Measurements from ENCODE around the gene MFAP2. TPM values are rescaled to one million over a fixed set of nuclear protein-coding genes. Genes with fewer than 3 reads are reported as not detected.

The MFAP2 gene
- total and polyA plus RNA-seq, 2 experiments from 2014 or later, result 129 to 255 TPM

GRCh38 chr1:17024721-17025120, 44.3 kb upstream of the MFAP2 start:
- DNase-seq (ENCODE audit: low spot score), result no peak
- no peak overlapping the region for H3K4me2 ChIP-seq

More at GRCh38 chr1:17024721-17025120, 44.3 kb upstream of the MFAP2 start:
- peaks cover 54% of the 10 kb centered on the region for H3K36me3 ChIP-seq (ENCODE audit: insufficient read depth)
- H2AFZ ChIP-seq, result no peak overlapping the region
- Mint-ChIP-seq H3K4me3 (no peak overlapping the region), H3K36me3 (ENCODE audit: low read depth) (peaks cover 69% of the 10 kb centered on the region), H3K27ac (no peak overlapping the region), H3K4me1 (no peaks in the 10 kb centered on the region), H3K27me3 (ENCODE audit: insufficient read depth, low read depth, poor library complexity) (no peaks in the 10 kb centered on the region), H3K9me3 (no peaks in the 10 kb centered on the region)
- H4K20me1 ChIP-seq (replicated peaks; ENCODE audit: insufficient read depth), result peaks cover 10% of the 10 kb centered on the region
- H3K4me1 ChIP-seq (ENCODE audit: insufficient read depth), result no peaks in the 10 kb centered on the region
- no peak for TF ChIP-seq ZNF331 (CRISPR knock-in tag; IDR thresholded peaks at IDR 0.05; ENCODE audit: low read depth)
- no peak for TF ChIP-seq JUNB (IDR thresholded peaks at IDR 0.05; ENCODE audit: unreplicated experiment)
- no peak for TF ChIP-seq EZH2 (IDR thresholded peaks at IDR 0.05; ENCODE audit: low read depth, unreplicated experiment)
- no peak for TF ChIP-seq CTCF (conservative IDR thresholded peaks at IDR 0.05; ENCODE audit: low read depth in 2 of 2)
- no peak for TF ChIP-seq NANOG (IDR thresholded peaks at IDR 0.05; ENCODE audit: borderline replicate concordance)
- no peak for TF ChIP-seq POLR2AphosphoS5 (IDR thresholded peaks at IDR 0.05; ENCODE audit: low read depth)
- no peak for TF ChIP-seq ZNF114 (CRISPR knock-in tag; IDR thresholded peaks at IDR 0.05)
- TF ChIP-seq REST (IDR thresholded peaks at IDR 0.05; ENCODE audit: unreplicated experiment), result no peak
- no peak for TF ChIP-seq CREB1 (CRISPR knock-in tag; IDR thresholded peaks at IDR 0.05; ENCODE audit: low read depth)
- TF ChIP-seq ETS1 (IDR thresholded peaks at IDR 0.05), result no peak
- TF ChIP-seq EZH2phosphoT487 (IDR thresholded peaks at IDR 0.05; ENCODE audit: unreplicated experiment), result no peak
- no peak for TF ChIP-seq STAT1 (IDR thresholded peaks at IDR 0.05; ENCODE audit: unreplicated experiment)
- no peak for TF ChIP-seq ZNF462 (CRISPR knock-in tag; IDR thresholded peaks at IDR 0.05)
- H3K4me3 ChIP-seq, result no peak overlapping the region
- no peaks in the 10 kb centered on the region for H3K9me2 ChIP-seq (ENCODE audit: insufficient read depth)
- no peaks in the 10 kb centered on the region for H3K79me2 ChIP-seq (replicated peaks; ENCODE audit: insufficient read depth)
- H3K27me3 ChIP-seq (ENCODE audit: insufficient read depth), result no peaks in the 10 kb centered on the region
- H3F3A ChIP-seq (replicated peaks; ENCODE audit: low read depth), result peaks cover 12% of the 10 kb centered on the region; the same call in 1 of the 2 replicates
- no peak overlapping the region for H3K27ac ChIP-seq (ENCODE audit: low read depth)
- no peak for ATAC-seq
